Activated naive CD4-positive, alpha-beta T cell treated with anti-CD3 and anti-CD28 coated beads, Interleukin-2, amount 50 U/mL, for 16 hours (primary cell): ENCODE measurements around the gene PCDHB16.
"Not testable (repeated sequence)": the region's sequence is repeated elsewhere in the genome, so short reads cannot be mapped to it uniquely, and the experiment has no call there.

Source experiments
- DNase-seq: peaks from one replicate; pipeline ENCODE4 v3.0.0-alpha.2; 2020

Gene PCDHB16

DNA sequence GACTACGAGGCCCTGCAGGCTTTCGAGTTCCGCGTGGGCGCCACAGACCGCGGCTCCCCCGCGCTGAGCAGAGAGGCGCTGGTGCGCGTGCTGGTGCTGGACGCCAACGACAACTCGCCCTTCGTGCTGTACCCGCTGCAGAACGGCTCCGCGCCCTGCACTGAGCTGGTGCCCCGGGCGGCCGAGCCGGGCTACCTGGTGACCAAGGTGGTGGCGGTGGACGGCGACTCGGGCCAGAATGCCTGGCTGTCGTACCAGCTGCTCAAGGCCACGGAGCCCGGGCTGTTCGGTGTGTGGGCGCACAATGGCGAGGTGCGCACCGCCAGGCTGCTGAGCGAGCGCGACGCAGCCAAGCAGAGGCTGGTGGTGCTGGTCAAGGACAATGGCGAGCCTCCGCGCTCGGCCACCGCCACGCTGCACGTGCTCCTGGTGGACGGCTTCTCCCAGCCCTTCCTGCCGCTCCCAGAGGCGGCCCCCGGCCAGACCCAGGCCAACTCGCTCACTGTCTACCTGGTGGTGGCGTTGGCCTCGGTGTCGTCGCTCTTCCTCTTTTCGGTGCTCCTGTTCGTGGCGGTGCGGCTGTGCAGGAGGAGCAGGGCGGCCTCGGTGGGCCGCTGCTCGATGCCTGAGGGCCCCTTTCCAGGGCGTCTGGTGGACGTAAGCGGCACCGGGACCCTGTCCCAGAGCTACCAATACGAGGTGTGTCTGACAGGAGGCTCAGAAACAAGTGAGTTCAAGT is 2.1 kb downstream of the PCDHB16 start:
- not testable (repeated sequence) for DNase-seq

DNA sequence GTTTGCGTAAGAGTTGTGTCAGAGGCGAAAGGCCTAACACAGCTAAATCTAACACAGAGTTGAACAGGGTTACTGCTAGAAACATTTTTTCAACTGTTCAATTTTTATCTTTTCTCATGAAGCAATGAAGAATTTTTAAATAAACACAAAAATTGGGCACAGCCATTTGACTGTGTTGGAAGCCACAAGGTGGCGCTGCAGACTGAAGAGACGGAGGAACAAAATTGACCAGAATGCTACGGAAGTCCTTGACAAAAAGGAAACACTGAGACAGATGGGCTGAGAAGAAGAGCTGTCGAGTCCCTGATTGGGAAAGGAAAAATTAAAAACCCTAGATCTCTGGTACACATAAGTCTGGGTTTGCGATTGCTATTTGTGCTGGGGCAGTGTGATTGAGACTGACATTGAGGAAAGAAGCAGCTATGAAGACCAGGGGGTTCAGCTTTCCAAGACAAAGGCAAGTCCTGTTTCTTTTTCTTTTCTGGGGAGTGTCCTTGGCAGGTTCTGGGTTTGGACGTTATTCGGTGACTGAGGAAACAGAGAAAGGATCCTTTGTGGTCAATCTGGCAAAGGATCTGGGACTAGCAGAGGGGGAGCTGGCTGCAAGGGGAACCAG is 4.8 kb downstream of the PCDHB16 start, which contains the start of gene PCDHB9:
Gene PCDHB9 (plus strand): TSS at position 265 of the 616 bp plus-strand sequence. CDS start 158 bp downstream, at position 423.
- DNase-seq: no peak

DNA sequence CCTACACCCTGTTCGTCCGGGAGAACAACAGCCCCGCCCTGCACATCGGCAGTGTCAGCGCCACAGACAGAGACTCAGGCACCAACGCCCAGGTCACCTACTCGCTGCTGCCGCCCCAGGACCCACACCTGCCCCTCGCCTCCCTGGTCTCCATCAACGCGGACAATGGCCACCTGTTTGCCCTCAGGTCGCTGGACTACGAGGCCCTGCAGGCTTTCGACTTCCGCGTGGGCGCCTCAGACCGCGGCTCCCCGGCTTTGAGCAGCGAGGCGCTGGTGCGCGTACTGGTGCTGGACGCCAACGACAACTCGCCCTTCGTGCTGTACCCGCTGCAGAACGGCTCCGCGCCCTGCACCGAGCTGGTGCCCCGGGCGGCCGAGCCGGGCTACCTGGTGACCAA is 6.5 kb downstream of the PCDHB16 start:
- not testable (repeated sequence) for DNase-seq

DNA sequence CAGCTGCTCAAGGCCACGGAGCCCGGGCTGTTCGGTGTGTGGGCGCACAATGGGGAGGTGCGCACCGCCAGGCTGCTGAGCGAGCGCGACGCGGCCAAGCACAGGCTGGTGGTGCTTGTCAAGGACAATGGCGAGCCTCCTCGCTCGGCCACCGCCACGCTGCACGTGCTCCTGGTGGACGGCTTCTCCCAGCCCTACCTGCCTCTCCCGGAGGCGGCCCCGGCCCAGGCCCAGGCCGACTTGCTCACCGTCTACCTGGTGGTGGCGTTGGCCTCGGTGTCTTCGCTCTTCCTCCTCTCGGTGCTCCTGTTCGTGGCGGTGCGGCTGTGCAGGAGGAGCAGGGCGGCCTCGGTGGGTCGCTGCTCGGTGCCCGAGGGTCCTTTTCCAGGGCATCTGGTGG is 6.9 kb downstream of the PCDHB16 start:
- DNase-seq: not testable (repeated sequence)

DNA sequence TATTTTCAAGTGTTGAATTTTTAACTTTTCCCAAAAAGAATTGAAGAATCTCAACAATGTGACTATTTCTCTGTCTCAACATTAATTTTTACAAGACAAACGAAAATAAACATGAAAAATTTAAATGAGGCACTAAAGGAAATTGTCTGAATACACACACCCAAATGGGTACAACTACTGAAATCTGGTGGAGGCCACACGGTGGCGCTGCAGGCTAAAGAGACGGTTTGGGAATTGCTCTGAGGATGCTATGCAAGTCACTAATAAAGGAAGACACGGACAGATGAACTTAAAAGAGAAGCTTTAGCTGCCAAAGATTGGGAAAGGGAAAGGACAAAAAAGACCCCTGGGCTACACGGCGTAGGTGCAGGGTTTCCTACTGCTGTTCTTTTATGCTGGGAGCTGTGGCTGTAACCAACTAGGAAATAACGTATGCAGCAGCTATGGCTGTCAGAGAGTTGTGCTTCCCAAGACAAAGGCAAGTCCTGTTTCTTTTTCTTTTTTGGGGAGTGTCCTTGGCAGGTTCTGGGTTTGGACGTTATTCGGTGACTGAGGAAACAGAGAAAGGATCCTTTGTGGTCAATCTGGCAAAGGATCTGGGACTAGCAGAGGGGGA is 10.0 kb downstream of the PCDHB16 start, which contains the start of gene PCDHB10:
Gene PCDHB10 (plus strand): TSS at position 244 of the 616 bp plus-strand sequence. CDS start 200 bp downstream, at position 444.
- no peak for DNase-seq

DNA sequence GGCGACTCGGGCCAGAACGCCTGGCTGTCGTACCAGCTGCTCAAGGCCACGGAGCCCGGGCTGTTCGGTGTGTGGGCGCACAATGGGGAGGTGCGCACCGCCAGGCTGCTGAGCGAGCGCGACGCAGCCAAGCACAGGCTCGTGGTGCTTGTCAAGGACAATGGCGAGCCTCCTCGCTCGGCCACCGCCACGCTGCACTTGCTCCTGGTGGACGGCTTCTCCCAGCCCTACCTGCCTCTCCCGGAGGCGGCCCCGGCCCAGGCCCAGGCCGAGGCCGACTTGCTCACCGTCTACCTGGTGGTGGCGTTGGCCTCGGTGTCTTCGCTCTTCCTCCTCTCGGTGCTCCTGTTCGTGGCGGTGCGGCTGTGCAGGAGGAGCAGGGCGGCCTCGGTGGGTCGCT is 12.1 kb downstream of the PCDHB16 start:
- DNase-seq: not testable (repeated sequence)

DNA sequence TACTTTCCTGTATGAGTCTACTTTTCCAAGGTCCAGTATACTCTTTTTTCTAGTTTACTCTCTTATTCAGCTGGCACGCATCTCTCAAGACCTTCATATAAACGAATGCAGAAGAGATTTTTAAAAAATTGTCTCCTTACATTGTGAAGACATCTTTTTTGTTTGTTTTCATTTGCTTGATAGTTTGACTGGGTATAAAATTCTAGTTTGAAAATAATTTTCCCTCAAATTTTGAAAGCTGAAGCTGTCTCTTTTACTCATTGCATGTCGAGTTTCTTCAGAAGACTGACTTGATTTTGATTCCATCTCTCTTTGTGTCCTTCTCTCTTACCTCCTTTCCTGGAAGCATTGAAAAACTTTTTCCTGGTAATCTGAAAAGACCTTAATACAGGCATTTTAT is 14.2 kb downstream of the PCDHB16 start:
- DNase-seq: no peak

DNA sequence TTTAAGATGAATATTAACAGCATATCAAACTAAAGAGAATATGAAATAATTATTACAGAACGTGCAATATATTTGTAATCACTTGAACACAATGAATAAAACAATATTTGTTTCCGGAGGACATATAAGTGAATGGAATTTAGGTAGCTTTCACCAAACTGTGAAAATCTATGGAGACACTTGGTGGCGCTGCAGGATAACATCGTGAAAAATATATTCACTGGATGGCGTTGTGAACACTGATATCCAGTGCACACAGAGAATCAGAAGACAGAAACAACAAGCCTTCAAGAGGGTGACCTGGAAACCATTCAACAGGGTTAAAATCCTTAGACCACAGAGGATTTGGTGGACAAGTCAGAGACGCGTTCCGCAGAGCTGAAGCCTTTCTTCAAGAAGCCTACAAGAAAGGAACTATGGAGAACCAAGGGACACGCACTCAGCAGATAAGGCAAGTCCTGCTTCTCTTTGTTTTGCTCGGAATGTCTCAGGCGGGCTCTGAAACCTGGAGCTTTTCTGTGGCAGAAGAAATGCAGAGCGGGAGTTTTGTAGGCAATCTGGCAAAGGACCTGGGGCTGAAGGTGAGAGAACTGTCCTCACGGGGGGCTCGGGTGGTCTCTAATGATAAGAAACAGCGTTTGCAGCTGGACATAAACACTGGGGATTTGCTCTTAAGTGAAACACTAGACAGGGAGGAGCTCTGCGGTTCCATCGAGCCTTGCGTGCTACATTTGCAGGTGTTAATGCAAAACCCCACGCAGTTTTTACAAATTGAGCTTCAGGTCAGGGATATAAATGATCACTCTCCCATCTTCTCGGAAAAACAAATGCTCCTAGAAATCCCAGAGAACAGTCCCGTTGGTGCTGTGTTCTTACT is 17.4 kb downstream of the PCDHB16 start, which contains the start of gene PCDHB11:
Gene PCDHB11 (plus strand): TSS at position 269 of the 877 bp plus-strand sequence. CDS start 148 bp downstream, at position 417.
- DNase-seq: no peak

DNA sequence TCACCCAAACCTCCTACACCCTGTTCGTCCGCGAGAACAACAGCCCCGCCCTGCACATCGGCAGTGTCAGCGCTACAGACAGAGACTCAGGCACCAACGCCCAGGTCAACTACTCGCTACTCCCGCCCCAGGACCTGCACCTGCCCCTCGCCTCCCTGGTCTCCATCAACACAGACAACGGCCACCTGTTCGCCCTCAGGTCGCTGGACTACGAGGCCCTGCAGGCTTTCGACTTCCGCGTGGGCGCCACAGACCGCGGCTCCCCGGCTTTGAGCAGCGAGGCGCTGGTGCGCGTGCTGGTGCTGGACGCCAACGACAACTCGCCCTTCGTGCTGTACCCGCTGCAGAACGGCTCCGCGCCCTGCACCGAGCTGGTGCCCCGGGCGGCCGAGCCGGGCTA is 18.9 kb downstream of the PCDHB16 start:
- DNase-seq: not testable (repeated sequence)

DNA sequence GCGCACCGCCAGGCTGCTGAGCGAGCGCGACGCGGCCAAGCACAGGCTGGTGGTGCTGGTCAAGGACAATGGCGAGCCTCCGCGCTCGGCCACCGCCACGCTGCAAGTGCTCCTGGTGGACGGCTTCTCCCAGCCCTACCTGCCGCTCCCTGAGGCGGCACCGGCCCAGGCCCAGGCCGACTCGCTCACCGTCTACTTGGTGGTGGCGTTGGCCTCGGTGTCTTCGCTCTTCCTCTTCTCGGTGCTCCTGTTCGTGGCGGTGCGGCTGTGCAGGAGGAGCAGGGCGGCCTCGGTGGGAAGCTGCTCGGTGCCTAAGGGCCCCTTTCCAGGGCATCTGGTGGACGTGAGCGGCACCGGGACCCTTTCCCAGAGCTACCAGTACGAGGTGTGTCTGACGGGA is 19.5 kb downstream of the PCDHB16 start:
- DNase-seq: not testable (repeated sequence)

DNA sequence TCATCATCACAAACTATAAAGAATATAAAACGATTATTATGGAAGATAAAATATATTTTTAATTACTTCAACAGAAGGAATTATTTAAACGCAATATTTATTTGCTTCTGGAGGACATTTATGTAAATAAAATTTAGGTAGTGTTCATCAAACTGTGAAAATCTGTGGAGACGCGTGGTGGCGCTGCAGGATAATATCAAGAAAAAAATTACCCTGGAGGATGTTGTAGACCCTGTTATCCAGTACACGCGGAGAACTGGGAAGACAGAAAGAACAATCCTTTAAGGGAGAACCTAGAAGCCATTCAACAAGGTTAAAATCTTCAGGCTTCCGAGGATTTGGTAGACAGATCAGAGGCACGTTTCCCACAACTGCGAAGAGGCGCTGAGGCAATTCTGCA is 26.3 kb downstream of the PCDHB16 start, which contains the start of gene PCDHB12:
Gene PCDHB12 (plus strand): TSS at position 242 of the 400 bp plus-strand sequence. CDS start 189 bp downstream, outside the sequence.
- no peak for DNase-seq

DNA sequence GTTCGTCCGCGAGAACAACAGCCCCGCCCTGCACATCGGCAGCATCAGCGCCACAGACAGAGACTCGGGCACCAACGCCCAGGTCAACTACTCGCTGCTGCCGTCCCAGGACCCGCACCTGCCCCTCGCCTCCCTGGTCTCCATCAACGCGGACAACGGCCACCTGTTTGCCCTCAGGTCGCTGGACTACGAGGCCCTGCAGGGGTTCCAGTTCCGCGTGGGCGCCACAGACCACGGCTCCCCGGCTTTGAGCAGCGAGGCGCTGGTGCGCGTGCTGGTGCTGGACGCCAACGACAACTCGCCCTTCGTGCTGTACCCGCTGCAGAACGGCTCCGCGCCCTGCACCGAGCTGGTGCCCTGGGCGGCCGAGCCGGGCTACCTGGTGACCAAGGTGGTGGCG is 28.1 kb downstream of the PCDHB16 start:
- not testable (repeated sequence) for DNase-seq

DNA sequence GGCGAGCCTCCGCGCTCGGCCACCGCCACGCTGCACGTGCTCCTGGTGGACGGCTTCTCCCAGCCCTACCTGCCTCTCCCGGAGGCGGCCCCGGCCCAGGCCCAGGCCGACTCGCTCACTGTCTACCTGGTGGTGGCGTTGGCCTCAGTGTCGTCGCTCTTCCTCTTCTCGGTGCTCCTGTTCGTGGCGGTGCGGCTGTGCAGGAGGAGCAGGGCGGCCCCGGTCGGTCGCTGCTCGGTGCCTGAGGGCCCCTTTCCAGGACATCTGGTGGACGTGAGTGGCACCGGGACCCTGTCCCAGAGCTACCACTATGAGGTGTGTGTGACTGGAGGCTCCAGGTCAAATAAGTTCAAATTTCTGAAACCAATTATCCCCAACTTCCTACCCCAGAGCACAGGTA is 28.7 kb downstream of the PCDHB16 start:
- not testable (repeated sequence) for DNase-seq

DNA sequence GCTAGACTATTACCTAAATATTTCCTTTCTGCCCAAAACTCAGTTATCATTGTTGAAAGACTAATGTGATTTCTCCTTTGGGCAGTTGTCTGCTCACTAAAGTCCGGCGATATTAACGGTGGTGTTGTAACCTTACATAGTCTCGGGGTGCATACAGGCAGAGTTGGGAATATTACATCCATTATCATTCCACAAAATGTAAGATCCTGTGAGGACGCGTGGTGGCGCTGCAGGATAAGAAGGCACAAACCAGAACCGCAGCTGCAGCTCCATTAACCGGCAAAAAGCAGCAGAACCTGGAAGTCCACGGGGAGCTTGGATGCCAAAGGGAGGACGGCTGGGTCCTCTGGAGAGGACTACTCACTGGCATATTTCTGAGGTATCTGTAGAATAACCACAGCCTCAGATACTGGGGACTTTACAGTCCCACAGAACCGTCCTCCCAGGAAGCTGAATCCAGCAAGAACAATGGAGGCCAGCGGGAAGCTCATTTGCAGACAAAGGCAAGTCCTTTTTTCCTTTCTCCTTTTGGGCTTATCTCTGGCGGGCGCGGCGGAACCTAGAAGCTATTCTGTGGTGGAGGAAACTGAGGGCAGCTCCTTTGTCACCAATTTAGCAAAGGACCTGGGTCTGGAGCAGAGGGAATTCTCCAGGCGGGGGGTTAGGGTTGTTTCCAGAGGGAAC is 31.6 kb downstream of the PCDHB16 start, which contains the start of gene PCDHB13:
Gene PCDHB13 (plus strand): TSS at position 264 of the 684 bp plus-strand sequence. CDS start 205 bp downstream, at position 469.
- not testable (repeated sequence) for DNase-seq

DNA sequence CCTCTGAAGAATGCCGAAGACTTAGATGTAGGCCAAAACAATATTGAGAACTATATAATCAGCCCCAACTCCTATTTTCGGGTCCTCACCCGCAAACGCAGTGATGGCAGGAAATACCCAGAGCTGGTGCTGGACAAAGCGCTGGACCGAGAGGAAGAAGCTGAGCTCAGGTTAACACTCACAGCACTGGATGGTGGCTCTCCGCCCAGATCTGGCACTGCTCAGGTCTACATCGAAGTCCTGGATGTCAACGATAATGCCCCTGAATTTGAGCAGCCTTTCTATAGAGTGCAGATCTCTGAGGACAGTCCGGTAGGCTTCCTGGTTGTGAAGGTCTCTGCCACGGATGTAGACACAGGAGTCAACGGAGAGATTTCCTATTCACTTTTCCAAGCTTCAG is 32.4 kb downstream of the PCDHB16 start:
- not testable (repeated sequence) for DNase-seq

DNA sequence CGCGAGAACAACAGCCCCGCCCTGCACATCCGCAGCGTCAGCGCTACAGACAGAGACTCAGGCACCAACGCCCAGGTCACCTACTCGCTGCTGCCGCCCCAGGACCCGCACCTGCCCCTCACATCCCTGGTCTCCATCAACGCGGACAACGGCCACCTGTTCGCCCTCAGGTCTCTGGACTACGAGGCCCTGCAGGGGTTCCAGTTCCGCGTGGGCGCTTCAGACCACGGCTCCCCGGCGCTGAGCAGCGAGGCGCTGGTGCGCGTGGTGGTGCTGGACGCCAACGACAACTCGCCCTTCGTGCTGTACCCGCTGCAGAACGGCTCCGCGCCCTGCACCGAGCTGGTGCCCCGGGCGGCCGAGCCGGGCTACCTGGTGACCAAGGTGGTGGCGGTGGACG is 33.3 kb downstream of the PCDHB16 start:
- DNase-seq: not testable (repeated sequence)

DNA sequence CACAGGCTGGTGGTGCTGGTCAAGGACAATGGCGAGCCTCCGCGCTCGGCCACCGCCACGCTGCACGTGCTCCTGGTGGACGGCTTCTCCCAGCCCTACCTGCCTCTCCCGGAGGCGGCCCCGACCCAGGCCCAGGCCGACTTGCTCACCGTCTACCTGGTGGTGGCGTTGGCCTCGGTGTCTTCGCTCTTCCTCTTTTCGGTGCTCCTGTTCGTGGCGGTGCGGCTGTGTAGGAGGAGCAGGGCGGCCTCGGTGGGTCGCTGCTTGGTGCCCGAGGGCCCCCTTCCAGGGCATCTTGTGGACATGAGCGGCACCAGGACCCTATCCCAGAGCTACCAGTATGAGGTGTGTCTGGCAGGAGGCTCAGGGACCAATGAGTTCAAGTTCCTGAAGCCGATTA is 33.8 kb downstream of the PCDHB16 start:
- DNase-seq: not testable (repeated sequence)

DNA sequence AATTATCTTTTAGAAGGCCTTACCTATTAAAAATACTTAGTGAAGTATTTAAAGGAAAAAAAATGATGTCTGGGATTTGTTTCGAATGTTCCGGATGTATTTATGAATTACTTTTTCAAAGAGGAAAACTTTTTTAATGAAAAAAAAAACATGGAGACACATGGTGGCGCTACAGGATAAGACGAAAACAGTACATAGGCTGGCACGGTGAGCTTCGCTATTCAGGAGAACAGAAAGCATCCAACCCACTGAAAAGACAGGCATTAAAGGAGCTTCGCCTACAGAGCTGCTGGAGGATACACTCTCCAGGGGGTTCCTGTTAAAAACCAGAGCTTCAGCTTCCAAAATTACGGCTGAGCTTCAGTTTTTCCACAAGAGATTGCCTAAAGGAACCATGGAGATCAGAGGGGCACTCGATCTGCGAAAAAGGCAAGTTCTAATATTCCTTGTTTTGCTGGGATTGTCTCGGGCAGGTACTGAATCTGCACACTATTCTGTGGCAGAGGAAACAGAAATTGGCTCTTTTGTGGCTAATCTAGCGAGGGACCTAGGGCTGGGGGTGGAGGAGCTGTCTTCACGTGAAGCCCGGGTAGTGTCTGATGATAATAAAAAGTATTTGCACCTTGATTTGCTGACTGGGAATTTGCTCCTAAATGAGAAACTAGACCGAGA is 41.1 kb downstream of the PCDHB16 start, which contains the start of gene PCDHB14:
Gene PCDHB14 (plus strand): TSS at position 232 of the 672 bp plus-strand sequence. CDS start 163 bp downstream, at position 395.
- DNase-seq: no peak

DNA sequence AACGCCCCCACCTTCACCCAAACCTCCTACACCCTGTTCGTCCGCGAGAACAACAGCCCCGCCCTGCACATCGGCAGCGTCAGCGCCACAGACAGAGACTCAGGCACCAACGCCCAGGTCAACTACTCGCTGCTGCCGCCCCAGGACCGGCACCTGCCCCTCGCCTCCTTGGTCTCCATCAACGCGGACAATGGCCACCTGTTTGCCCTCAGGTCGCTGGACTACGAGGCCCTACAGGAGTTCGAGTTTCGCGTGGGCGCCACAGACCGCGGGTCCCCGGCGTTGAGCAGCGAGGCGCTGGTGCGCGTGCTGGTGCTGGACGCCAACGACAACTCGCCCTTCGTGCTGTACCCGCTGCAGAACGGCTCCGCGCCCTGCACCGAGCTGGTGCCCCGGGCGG is 42.7 kb downstream of the PCDHB16 start:
- not testable (repeated sequence) for DNase-seq

DNA sequence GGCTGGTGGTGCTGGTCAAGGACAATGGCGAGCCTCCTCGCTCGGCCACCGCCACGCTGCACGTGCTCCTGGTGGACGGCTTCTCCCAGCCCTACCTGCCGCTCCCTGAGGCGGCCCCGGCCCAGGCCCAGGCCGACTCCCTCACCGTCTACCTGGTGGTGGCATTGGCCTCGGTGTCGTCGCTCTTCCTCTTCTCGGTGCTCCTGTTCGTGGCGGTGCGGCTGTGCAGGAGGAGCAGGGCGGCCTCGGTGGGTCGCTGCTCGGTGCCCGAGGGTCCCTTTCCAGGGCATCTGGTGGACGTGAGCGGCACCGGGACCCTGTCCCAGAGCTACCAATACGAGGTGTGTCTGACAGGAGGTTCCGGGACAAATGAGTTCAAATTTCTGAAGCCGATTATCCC is 43.2 kb downstream of the PCDHB16 start:
- DNase-seq: not testable (repeated sequence)
